HG03025 (cell line): ENCODE results near the gene B9D2.
"Not testable (repeated sequence)": the region's sequence is repeated elsewhere in the genome, so short reads cannot be mapped to it uniquely, and the experiment has no call there.

Source experiments
- ATAC-seq: cut with Tn5 transposase; IDR thresholded peaks from one replicate; pipeline ENCODE4 v1.9.1; 2021; ENCODE audit warnings: mild to moderate bottlenecking, moderate library complexity; ENCODE audit not compliant: unreplicated experiment, low FRiP score

B9D2 gene

GRCh38 chr19:41363753-41364523 lies at the start of gene B9D2:
B9D2 (minus strand) TSS chr19:41364149; CDS start chr19:41363519, 630 bp downstream.
- peak; percentile 87 for ATAC-seq

GRCh38 chr19:41412953-41413352 lies 49.0 kb upstream of the B9D2 start:
- no peak for ATAC-seq

GRCh38 chr19:41411968-41412265 lies 48.0 kb upstream of the B9D2 start:
- no peak for ATAC-seq

GRCh38 chr19:41411100-41411967 lies 47.4 kb upstream of the B9D2 start:
- no peak for ATAC-seq

- ATAC-seq: no peak
Measured at GRCh38 chr19:41410336-41411054, 46.5 kb upstream of the B9D2 start.

GRCh38 chr19:41409288-41409687 lies 45.3 kb upstream of the B9D2 start:
- no peak for ATAC-seq

- not testable (repeated sequence) for ATAC-seq
Measured at GRCh38 chr19:41408846-41409245, 44.9 kb upstream of the B9D2 start.

- no peak for ATAC-seq
Measured at GRCh38 chr19:41408256-41408655, 44.3 kb upstream of the B9D2 start.

GRCh38 chr19:41407271-41407670 lies 43.3 kb upstream of the B9D2 start:
- ATAC-seq: no peak

- no peak for ATAC-seq
Measured at GRCh38 chr19:41405776-41406175, 41.8 kb upstream of the B9D2 start.

- ATAC-seq: no peak
Measured at GRCh38 chr19:41403181-41403970, 39.4 kb upstream of the B9D2 start.

GRCh38 chr19:41402010-41402409 lies 38.1 kb upstream of the B9D2 start:
- no peak for ATAC-seq

- ATAC-seq: no peak
Measured at GRCh38 chr19:41401483-41401882, 37.5 kb upstream of the B9D2 start.

- ATAC-seq: no peak
Measured at GRCh38 chr19:41399525-41399924, 35.6 kb upstream of the B9D2 start.

GRCh38 chr19:41399091-41399490 lies 35.1 kb upstream of the B9D2 start:
- no peak for ATAC-seq

GRCh38 chr19:41398598-41398997 lies 34.6 kb upstream of the B9D2 start:
- ATAC-seq: no peak

GRCh38 chr19:41398050-41398418 lies 34.1 kb upstream of the B9D2 start:
- ATAC-seq: no peak

GRCh38 chr19:41397086-41398049 lies 33.4 kb upstream of the B9D2 start, which contains the start of the genes BCKDHA and EXOSC5:
BCKDHA (plus strand) TSS chr19:41397818; CDS start chr19:41397828, 10 bp downstream.
EXOSC5 (minus strand) TSS chr19:41397359; CDS start chr19:41397328, 31 bp downstream.
- peak; percentile 77 for ATAC-seq

GRCh38 chr19:41395355-41395754 lies 31.4 kb upstream of the B9D2 start:
- no peak for ATAC-seq
